GM23248 (cell line): ENCODE data around the gene TMEM163. TPM values are rescaled to one million over a fixed set of nuclear protein-coding genes. Genes with fewer than 3 reads are reported as not detected.
"Not testable (repeated sequence)": the region's sequence is repeated elsewhere in the genome, so short reads cannot be mapped to it uniquely, and the experiment has no call there.

Experiments
- DNase-seq: peaks from one replicate; pipeline ENCODE4 v3.0.0-alpha.2; 2015
- H2AFZ ChIP-seq: fragments of 200-600 bp; sonication (generic); 2 replicates; pipeline ENCODE4 v1.6.1; 2016; ENCODE audit warnings: antibody characterized with exemption
- H3F3A ChIP-seq: fragments of 200-600 bp; sonication (generic); 2 replicates; pipeline ENCODE4 v1.6.1; 2016; ENCODE audit warnings: mild to moderate bottlenecking, antibody characterized with exemption, mixed run types; ENCODE audit not compliant: insufficient read depth
- H3K27ac ChIP-seq: fragments of 200-600 bp; sonication (generic); 2 replicates; pipeline ENCODE4 v1.5.1; 2016; ENCODE audit warnings: mild to moderate bottlenecking
- H3K27me3 ChIP-seq: fragments of 200-600 bp; sonication (generic); replicated peaks from 2 replicates; pipeline ENCODE4 v1.6.1; 2016; ENCODE audit warnings: mild to moderate bottlenecking; ENCODE audit not compliant: insufficient read depth
- H3K36me3 ChIP-seq: fragments of 200-600 bp; sonication (generic); 2 replicates; pipeline ENCODE4 v1.6.1; 2016; ENCODE audit warnings: low read depth, mild to moderate bottlenecking
- H3K4me1 ChIP-seq: fragments of 200-600 bp; sonication (generic); 2 replicates; pipeline ENCODE4 v1.6.1; 2016; ENCODE audit warnings: mild to moderate bottlenecking; ENCODE audit not compliant: insufficient read depth
- H3K4me2 ChIP-seq: fragments of 200-600 bp; sonication (generic); one replicate; pipeline ENCODE4 v1.6.1; 2016; ENCODE audit warnings: mild to moderate bottlenecking; ENCODE audit not compliant: unreplicated experiment
- H3K4me3 ChIP-seq: fragments of 200-600 bp; sonication (generic); 2 replicates; pipeline ENCODE4 v1.5.1; 2016; ENCODE audit warnings: mild to moderate bottlenecking
- H3K79me2 ChIP-seq: fragments of 200-600 bp; sonication (generic); 2 replicates; pipeline ENCODE4 v1.6.1; 2016; ENCODE audit warnings: mild to moderate bottlenecking; ENCODE audit not compliant: insufficient read depth
- H3K9ac ChIP-seq: fragments of 200-600 bp; sonication (generic); 2 replicates; pipeline ENCODE4 v1.6.1; 2016; ENCODE audit warnings: mild to moderate bottlenecking
- H3K9me2 ChIP-seq: fragments of 200-600 bp; sonication (generic); 2 replicates; pipeline ENCODE4 v1.6.1; 2016; ENCODE audit warnings: mixed run types, mild to moderate bottlenecking, moderate library complexity; ENCODE audit not compliant: insufficient read depth
- H3K9me3 ChIP-seq: fragments of 200-600 bp; sonication (generic); one replicate; pipeline ENCODE4 v1.6.1; 2017; ENCODE audit warnings: low read depth
- H4K20me1 ChIP-seq: fragments of 200-600 bp; sonication (generic); 2 replicates; pipeline ENCODE4 v1.6.0; 2016; ENCODE audit not compliant: insufficient read depth
- EZH2 ChIP-seq: fragments of 200-600 bp; sonication (generic); IDR thresholded peaks from 2 replicates; pipeline ENCODE4 v1.6.1; 2018; ENCODE audit warnings: antibody characterized with exemption, mild to moderate bottlenecking; ENCODE audit not compliant: insufficient read depth, poor library complexity, severe bottlenecking
- EZH2phosphoT487 ChIP-seq: fragments of 200-600 bp; sonication (generic); IDR thresholded peaks from 2 replicates; pipeline ENCODE4 v1.6.1; 2018; ENCODE audit warnings: antibody characterized with exemption, moderate library complexity, mild to moderate bottlenecking, low read depth; ENCODE audit not compliant: insufficient read depth
- WGBS, 2 experiments: methylation state at CpG; one replicate each; pipeline ENCODE4 v1.1.6; 2015 to 2017; ENCODE audit warnings: low lambda C conversion rate in 2 of 2, low coverage in 1 of 2; ENCODE audit errors: missing lambda C conversion rate in 2 of 2; 5-methylcytosine and 5-hydroxymethylcytosine counted together
- in situ Hi-C: fragments of 300-500 bp; cut with MboI; formaldehyde crosslinking; loops from 2 replicates; pipeline ENCODE4 v1.15.0; 2020
- polyA plus RNA-seq: library from polyadenylated mRNA; unstranded; fragments of >200 nt; fragmentation: Nextera tagmentation; extraction: Ambion mirVana; gene quantifications from 2 replicates; pipeline ENCODE4 v1.2.1, GENCODE V29; 2016
- total RNA-seq: library from RNA; depleted of rRNA; stranded (reverse); fragments of >200 nt; shearing (Covaris generic); gene quantifications from 2 replicates; pipeline ENCODE4 v1.2.3, GENCODE V29; 2014

The TMEM163 gene
- total and polyA plus RNA-seq, 2 experiments from 2014 or later = not detected

- Histone ChIP-seq H3K9me2 (no peaks in the 10 kb centered on the region), H3K4me1 (no peaks in the 10 kb centered on the region), H3K4me3 (no peak overlapping the region), H3K79me2 (no peaks in the 10 kb centered on the region), H3K27ac (no peak overlapping the region), H4K20me1 (no peaks in the 10 kb centered on the region), H3K4me2 (no peak overlapping the region), H2AFZ (no peak overlapping the region), H3K9me3 (no peaks in the 10 kb centered on the region), H3K9ac (no peak overlapping the region), H3K36me3 (no peaks in the 10 kb centered on the region), H3K27me3 (no peaks in the 10 kb centered on the region), H3F3A (no peaks in the 10 kb centered on the region)
- in situ Hi-C loops = no loop called here
- TF ChIP-seq EZH2phosphoT487 (no peak), EZH2 (no peak)
- DNase-seq = no peak
- WGBS, 2 experiments = 38 to 41% methylated on average over 10 of the region's 10 CpGs
These were observed 96.7 kb downstream of the TMEM163 start for GRCh38 chr2:134621939-134622705.

- DNase-seq = no peak
- H2AFZ ChIP-seq = no peak overlapping the region
- 24% methylated on average over 4 of the region's 4 CpGs for WGBS, 2 experiments
- H3K27me3 ChIP-seq = no peaks in the 10 kb centered on the region
- in situ Hi-C loops = no loop called here
- no peaks in the 10 kb centered on the region for H3K9me2 ChIP-seq
- no peak for TF ChIP-seq EZH2phosphoT487
- TF ChIP-seq EZH2 = no peak
- no peaks in the 10 kb centered on the region for H4K20me1 ChIP-seq
- H3K4me1 ChIP-seq = no peaks in the 10 kb centered on the region
- H3K36me3 ChIP-seq = no peaks in the 10 kb centered on the region
- no peaks in the 10 kb centered on the region for H3K9me3 ChIP-seq
- no peak overlapping the region for H3K4me2 ChIP-seq
- H3K79me2 ChIP-seq = no peaks in the 10 kb centered on the region
- no peak overlapping the region for H3K27ac ChIP-seq
- H3F3A ChIP-seq = no peaks in the 10 kb centered on the region
- H3K4me3 ChIP-seq = no peak overlapping the region
- H3K9ac ChIP-seq = no peak overlapping the region
These were observed 99.5 kb downstream of the TMEM163 start for GRCh38 chr2:134619250-134619649.

GRCh38 chr2:134615480-134615879, 103.3 kb downstream of the TMEM163 start:
- DNase-seq, H4K20me1 ChIP-seq, H3K9ac ChIP-seq, H3K79me2 ChIP-seq, H3K4me3 ChIP-seq, H2AFZ ChIP-seq, H3F3A ChIP-seq, H3K4me2 ChIP-seq, H3K9me3 ChIP-seq, in situ Hi-C loops, H3K27me3 ChIP-seq, H3K36me3 ChIP-seq, H3K9me2 ChIP-seq, H3K27ac ChIP-seq, H3K4me1 ChIP-seq: not testable (repeated sequence)
- 10 to 20% methylated on average over 3 of the region's 3 CpGs for WGBS, 2 experiments

GRCh38 chr2:134611316-134611715, 107.5 kb downstream of the TMEM163 start:
- Histone ChIP-seq H3K27me3 (no peaks in the 10 kb centered on the region), H2AFZ (no peak overlapping the region), H3F3A (no peaks in the 10 kb centered on the region), H4K20me1 (no peaks in the 10 kb centered on the region), H3K9me2 (no peaks in the 10 kb centered on the region), H3K27ac (no peak overlapping the region), H3K9me3 (no peaks in the 10 kb centered on the region), H3K4me1 (no peaks in the 10 kb centered on the region), H3K4me2 (no peak overlapping the region), H3K36me3 (no peaks in the 10 kb centered on the region), H3K4me3 (no peak overlapping the region), H3K79me2 (no peaks in the 10 kb centered on the region), H3K9ac (no peak overlapping the region)
- WGBS, 2 experiments = 13 to 25% methylated on average over 1 of the region's 1 CpG
- in situ Hi-C loops = no loop called here
- DNase-seq = no peak
- TF ChIP-seq EZH2phosphoT487 = no peak
- TF ChIP-seq EZH2 = no peak

GRCh38 chr2:134610871-134611270, 107.9 kb downstream of the TMEM163 start:
- H4K20me1 ChIP-seq = no peaks in the 10 kb centered on the region
- no peak overlapping the region for H2AFZ ChIP-seq
- no peak overlapping the region for H3K9ac ChIP-seq
- no peak overlapping the region for H3K4me2 ChIP-seq
- H3K36me3 ChIP-seq = no peaks in the 10 kb centered on the region
- WGBS, 2 experiments = 36 to 44% methylated on average over 2 of the region's 2 CpGs
- TF ChIP-seq EZH2 (no peak), EZH2phosphoT487 (no peak)
- DNase-seq = no peak
- H3F3A ChIP-seq = no peaks in the 10 kb centered on the region
- H3K4me1 ChIP-seq = no peaks in the 10 kb centered on the region
- no peak overlapping the region for H3K4me3 ChIP-seq
- H3K27ac ChIP-seq = no peak overlapping the region
- no peaks in the 10 kb centered on the region for H3K9me3 ChIP-seq
- in situ Hi-C loops = no loop called here
- H3K9me2 ChIP-seq = no peaks in the 10 kb centered on the region
- no peaks in the 10 kb centered on the region for H3K27me3 ChIP-seq
- H3K79me2 ChIP-seq = no peaks in the 10 kb centered on the region
